ENCODE data around the gene ZNF140.

- TF ChIP-seq, protein P1, sequence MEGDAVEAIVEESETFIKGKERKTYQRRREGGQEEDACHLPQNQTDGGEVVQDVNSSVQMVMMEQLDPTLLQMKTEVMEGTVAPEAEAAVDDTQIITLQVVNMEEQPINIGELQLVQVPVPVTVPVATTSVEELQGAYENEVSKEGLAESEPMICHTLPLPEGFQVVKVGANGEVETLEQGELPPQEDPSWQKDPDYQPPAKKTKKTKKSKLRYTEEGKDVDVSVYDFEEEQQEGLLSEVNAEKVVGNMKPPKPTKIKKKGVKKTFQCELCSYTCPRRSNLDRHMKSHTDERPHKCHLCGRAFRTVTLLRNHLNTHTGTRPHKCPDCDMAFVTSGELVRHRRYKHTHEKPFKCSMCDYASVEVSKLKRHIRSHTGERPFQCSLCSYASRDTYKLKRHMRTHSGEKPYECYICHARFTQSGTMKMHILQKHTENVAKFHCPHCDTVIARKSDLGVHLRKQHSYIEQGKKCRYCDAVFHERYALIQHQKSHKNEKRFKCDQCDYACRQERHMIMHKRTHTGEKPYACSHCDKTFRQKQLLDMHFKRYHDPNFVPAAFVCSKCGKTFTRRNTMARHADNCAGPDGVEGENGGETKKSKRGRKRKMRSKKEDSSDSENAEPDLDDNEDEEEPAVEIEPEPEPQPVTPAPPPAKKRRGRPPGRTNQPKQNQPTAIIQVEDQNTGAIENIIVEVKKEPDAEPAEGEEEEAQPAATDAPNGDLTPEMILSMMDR (IDR thresholded peaks at IDR 0.05), result no peak
- TF ChIP-seq POLR2A (IDR thresholded peaks at IDR 0.05), result no peak
These were observed 17.2 kb upstream of the ZNF140 start for GRCh38 chr12:133063556-133063955.

Measured in sigmoid colon (tissue), 3 donors.